A549 (cell line): ENCODE data around the gene ADARB1. TPM values are rescaled to one million over a fixed set of nuclear protein-coding genes. Genes with fewer than 3 reads are reported as not detected.

Experiments
- ATAC-seq, 2 experiments: fragments of 200-7000 bp in 1 of 2; fragments of >200 bp in 1 of 2; cut with Nextera tagmentation in 1 of 2; cut with Tn5 transposase in 1 of 2; 3 replicates each; pipeline versions ENCODE4 v1.8.0 to v1.9.1; 2018 to 2020; ENCODE audit warnings: mild to moderate bottlenecking in 1 of 2, moderate library complexity in 1 of 2
- CTCF ChIA-PET: fragments of 300-600 bp; sonication (Branson Sonifier 250); formaldehyde crosslinking; extraction: SDS; loops from one replicate; lab custom pipeline; 2021; ENCODE audit warnings: antibody characterized with exemption, inconsistent platforms; lab: Yijun Ruan, JAX
- POLR2A ChIA-PET: fragments of 350-600 bp; formaldehyde crosslinking; extraction: SDS; loops from one replicate; lab custom pipeline; 2021; ENCODE audit warnings: antibody characterized with exemption, inconsistent platforms; lab: Yijun Ruan, JAX
- DNase-seq, 2 experiments: peaks; one replicate each; pipeline versions ENCODE4 v3.0.0 to v3.0.0-alpha.2; 2011 to 2016; ENCODE audit warnings: low read depth in 1 of 2, low spot score in 1 of 2
- FAIRE-seq: peaks from 2 replicates; lab custom pipeline; 2011; peaks lifted over from hg19 to GRCh38; lab: Jason Lieb, UNC
- H3K27ac ChIP-seq, 2 experiments: fragments of >200 bp; sonication (Bioruptor Twin); formaldehyde crosslinking; 3 replicates each; pipeline ENCODE4 v1.5.1; 2016 to 2017
- H3K4me1 ChIP-seq: fragments of >200 bp; sonication (Bioruptor Twin); formaldehyde crosslinking; 3 replicates; pipeline ENCODE4 v1.6.1; 2016
- H3K4me2 ChIP-seq: fragments of >200 bp; sonication (Bioruptor Twin); formaldehyde crosslinking; 3 replicates; pipeline ENCODE4 v1.6.1; 2016
- H3K4me3 ChIP-seq: fragments of >200 bp; sonication (Bioruptor Twin); formaldehyde crosslinking; 3 replicates; pipeline ENCODE4 v1.5.1; 2016
- H3K9me3 ChIP-seq: fragments of >200 bp; sonication (Bioruptor Twin); formaldehyde crosslinking; 3 replicates; pipeline ENCODE4 v1.6.1; 2016
- BCL3 ChIP-seq: fragments of >200 bp; sonication (Bioruptor Twin); formaldehyde crosslinking; IDR thresholded peaks from 3 replicates; pipeline ENCODE4 v1.6.1; 2016
- CBX2 ChIP-seq: fragments of 200-600 bp; sonication (generic); IDR thresholded peaks from 2 replicates; pipeline ENCODE4 v1.6.1; 2016; ENCODE audit warnings: low read depth, mild to moderate bottlenecking, borderline replicate concordance
- CBX8 ChIP-seq: fragments of 200-600 bp; sonication (generic); IDR thresholded peaks from 2 replicates; pipeline ENCODE4 v1.6.1; 2016
- EHF ChIP-seq: fragments of 250-450 bp; sonication (Bioruptor Pico); IDR thresholded peaks from 2 replicates; pipeline ENCODE4 v1.5.0; 2020; ENCODE audit warnings: mild to moderate bottlenecking
- EHMT2 ChIP-seq: fragments of 200-600 bp; sonication (generic); IDR thresholded peaks from 2 replicates; pipeline ENCODE4 v1.6.1; 2016; ENCODE audit warnings: antibody characterized with exemption, low read depth, mild to moderate bottlenecking, moderate library complexity
- EP300 ChIP-seq, 2 experiments: fragments of >200 bp; sonication (Bioruptor Twin); formaldehyde crosslinking; IDR thresholded peaks; 2 replicates in 1 of 2; 3 replicates in 1 of 2; pipeline ENCODE4 v1.6.1; 2016 to 2017
- FOSB ChIP-seq: fragments of 250-450 bp; sonication (Bioruptor Pico); IDR thresholded peaks from 2 replicates; pipeline ENCODE4 v1.5.0; 2020; ENCODE audit warnings: mild to moderate bottlenecking, moderate library complexity
- GATA3 ChIP-seq: IDR thresholded peaks from 2 replicates; pipeline ENCODE4 v1.6.1; 2012; ENCODE audit warnings: borderline replicate concordance
- HDAC2 ChIP-seq: fragments of 200-600 bp; sonication (generic); IDR thresholded peaks from 2 replicates; pipeline ENCODE4 v1.6.1; 2016
- HES2 ChIP-seq: fragments of >200 bp; sonication (Bioruptor Twin); formaldehyde crosslinking; IDR thresholded peaks from 2 replicates; pipeline ENCODE4 v1.6.1; 2016
- HEYL ChIP-seq: fragments of 250-450 bp; sonication (Bioruptor Pico); IDR thresholded peaks from 2 replicates; pipeline ENCODE4 v1.8.0; 2021; ENCODE audit warnings: mild to moderate bottlenecking, moderate library complexity
- HMGXB4 ChIP-seq: fragments of 250-450 bp; sonication (Bioruptor Pico); IDR thresholded peaks from 2 replicates; pipeline ENCODE4 v1.5.0; 2021; ENCODE audit warnings: mild to moderate bottlenecking, moderate library complexity, borderline replicate concordance
- HOXB5 ChIP-seq: fragments of 250-450 bp; sonication (Bioruptor Pico); IDR thresholded peaks from 2 replicates; pipeline ENCODE4 v1.5.0; 2020; ENCODE audit warnings: mild to moderate bottlenecking, moderate library complexity
- MAFK ChIP-seq: fragments of 450-650 bp; IDR thresholded peaks from 2 replicates; pipeline ENCODE4 v1.6.1; 2014; ENCODE audit not compliant: partially characterized antibody
- NFE2L2 ChIP-seq: fragments of 150-350 bp; conservative IDR thresholded peaks from 2 replicates; pipeline ENCODE4 v1.6.1; 2014; ENCODE audit warnings: low read length
- NPAS2 ChIP-seq: fragments of 250-450 bp; sonication (Bioruptor Pico); IDR thresholded peaks from 2 replicates; pipeline ENCODE4 v1.8.0; 2022; ENCODE audit warnings: mild to moderate bottlenecking, moderate library complexity, borderline replicate concordance
- NR3C1 ChIP-seq: fragments of >200 bp; sonication (Bioruptor Twin); formaldehyde crosslinking; IDR thresholded peaks from 3 replicates; pipeline ENCODE4 v1.6.1; 2017
- PHF8 ChIP-seq: fragments of 200-600 bp; sonication (generic); IDR thresholded peaks from 2 replicates; pipeline ENCODE4 v1.6.1; 2016; ENCODE audit warnings: low read depth, mild to moderate bottlenecking, antibody characterized with exemption, moderate library complexity, borderline replicate concordance
- POLR2AphosphoS2 ChIP-seq: conservative IDR thresholded peaks from 2 replicates; pipeline ENCODE4 v1.6.1; 2012; ENCODE audit warnings: low read length, improper control_type of control experiment, inconsistent platforms
- RCOR1 ChIP-seq: fragments of 150-350 bp; IDR thresholded peaks from 2 replicates; pipeline ENCODE4 v1.6.1; 2014; ENCODE audit warnings: antibody characterized with exemption, low read length, low read depth
- REST ChIP-seq: fragments of 200-600 bp; sonication (generic); IDR thresholded peaks from 2 replicates; pipeline ENCODE4 v1.6.1; 2016; ENCODE audit warnings: antibody characterized with exemption, mild to moderate bottlenecking, moderate library complexity
- TFCP2L1 ChIP-seq: fragments of 250-450 bp; sonication (Bioruptor Pico); IDR thresholded peaks from 2 replicates; pipeline ENCODE4 v1.5.0; 2021; ENCODE audit warnings: mild to moderate bottlenecking
- USF2 ChIP-seq: fragments of 450-650 bp; IDR thresholded peaks from 2 replicates; pipeline ENCODE4 v1.6.1; 2014; ENCODE audit warnings: antibody characterized with exemption
- ZC3H11A ChIP-seq: fragments of 450-650 bp; IDR thresholded peaks from 2 replicates; pipeline ENCODE4 v1.6.1; 2014; ENCODE audit warnings: antibody characterized with exemption, mild to moderate bottlenecking
- ZSCAN20 ChIP-seq: fragments of 250-450 bp; sonication (Bioruptor Pico); IDR thresholded peaks from 2 replicates; pipeline ENCODE4 v1.8.0; 2022; ENCODE audit warnings: mild to moderate bottlenecking, moderate library complexity
- WGBS: methylation state at CpG from one replicate; pipeline ENCODE4 v1.1.6; 2017; ENCODE audit errors: missing lambda C conversion rate; 5-methylcytosine and 5-hydroxymethylcytosine counted together
- polyA plus RNA-seq, 4 experiments: library from polyadenylated mRNA; depleted of rRNA in 3 of 4; stranded (reverse); fragments of >200 nt; fragmentation: RNase III in 1 of 4; extraction: RNeasy Plus Mini Kit Qiagen cat#74134 plus additional on column Dnase treatment in 1 of 4; gene quantifications; 2 replicates in 3 of 4; 3 replicates in 1 of 4; pipeline ENCODE4 v1.2.3, GENCODE V29; 2011 to 2017

The ADARB1 gene
- polyA plus RNA-seq, 2 of the 4 experiments (the other 2 are of a cell fraction) = 3.2 to 5.7 TPM

- DNase-seq = no peak
- Histone ChIP-seq H3K4me2 (no peak overlapping the region), H3K4me3 (no peak overlapping the region), H3K9me3 (peaks cover 14% of the 10 kb centered on the region), H3K27ac (no peak overlapping the region), H3K4me1 (no peaks in the 10 kb centered on the region)
- WGBS = 52% methylated on average over 2 of the region's 2 CpGs
- ChIA-PET POLR2A (no interaction called here), CTCF (no interaction called here)
- FAIRE-seq = no peak
- no peak for ATAC-seq
- TF ChIP-seq ZC3H11A (no peak), NR3C1 (no peak), EP300 (IDR thresholded peaks at IDR 0.05) (no peak), EHMT2 (no peak), GATA3 (no peak), CBX8 (no peak), CBX2 (no peak), RCOR1 (no peak), MAFK (no peak), HEYL (no peak), TFCP2L1 (CRISPR knock-in tag) (no peak), USF2 (no peak), HOXB5 (CRISPR knock-in tag) (no peak), POLR2AphosphoS2 (no peak)
Observed at GRCh38 chr21:45183852-45184251, 109.5 kb downstream of the ADARB1 start.

- ATAC-seq (no peak), FAIRE-seq (no peak), DNase-seq (no peak)
- Histone ChIP-seq H3K4me3 (no peak overlapping the region), H3K9me3 (peaks cover 17% of the 10 kb centered on the region), H3K27ac (no peak overlapping the region), H3K4me2 (no peak overlapping the region), H3K4me1 (no peaks in the 10 kb centered on the region)
- CTCF ChIA-PET = no interaction called here
- TF ChIP-seq HMGXB4 (CRISPR knock-in tag) (no peak), FOSB (CRISPR knock-in tag) (no peak), ZSCAN20 (CRISPR knock-in tag) (no peak), HES2 (no peak), HDAC2 (no peak), PHF8 (no peak)
- TF ChIP-seq, all 56 proteins: peak for 0
- whole genome bisulfite sequencing = 79% methylated on average over 11 of the region's 11 CpGs
- POLR2A ChIA-PET = no interaction called here
Observed at GRCh38 chr21:45184869-45185268, 110.5 kb downstream of the ADARB1 start.

- ChIA-PET CTCF (no interaction called here), POLR2A (no interaction called here)
- ATAC-seq (no peak), DNase-seq (no peak), FAIRE-seq (no peak)
- WGBS = 64% methylated on average over 1 of the region's 1 CpG
- H3K4me1 ChIP-seq = no peaks in the 10 kb centered on the region
- no peak overlapping the region for H3K4me3 ChIP-seq
- H3K27ac ChIP-seq = no peak overlapping the region
- peaks cover 18% of the 10 kb centered on the region for H3K9me3 ChIP-seq
- no peak overlapping the region for H3K4me2 ChIP-seq
- TF ChIP-seq REST (no peak), HMGXB4 (CRISPR knock-in tag) (no peak), NPAS2 (CRISPR knock-in tag) (no peak), EHMT2 (no peak), NFE2L2 (no peak), EHF (CRISPR knock-in tag) (no peak), HOXB5 (CRISPR knock-in tag) (no peak), BCL3 (no peak)
Observed at GRCh38 chr21:45186709-45187108, 112.3 kb downstream of the ADARB1 start.
